SK-N-DZ (cell line): Measurements from ENCODE around the gene CHRNA10.

ENCODE experiments used
- DNase-seq: peaks from one replicate; pipeline ENCODE4 v3.0.0-alpha.2; 2015; ENCODE audit warnings: low spot score
- small RNA-seq, 2 experiments: library from RNA; depleted of rRNA; stranded (forward); fragments of <200 nt; gene quantifications; one replicate each; pipeline ENCODE3, GENCODE V24; 2014

CHRNA10 gene

DNA sequence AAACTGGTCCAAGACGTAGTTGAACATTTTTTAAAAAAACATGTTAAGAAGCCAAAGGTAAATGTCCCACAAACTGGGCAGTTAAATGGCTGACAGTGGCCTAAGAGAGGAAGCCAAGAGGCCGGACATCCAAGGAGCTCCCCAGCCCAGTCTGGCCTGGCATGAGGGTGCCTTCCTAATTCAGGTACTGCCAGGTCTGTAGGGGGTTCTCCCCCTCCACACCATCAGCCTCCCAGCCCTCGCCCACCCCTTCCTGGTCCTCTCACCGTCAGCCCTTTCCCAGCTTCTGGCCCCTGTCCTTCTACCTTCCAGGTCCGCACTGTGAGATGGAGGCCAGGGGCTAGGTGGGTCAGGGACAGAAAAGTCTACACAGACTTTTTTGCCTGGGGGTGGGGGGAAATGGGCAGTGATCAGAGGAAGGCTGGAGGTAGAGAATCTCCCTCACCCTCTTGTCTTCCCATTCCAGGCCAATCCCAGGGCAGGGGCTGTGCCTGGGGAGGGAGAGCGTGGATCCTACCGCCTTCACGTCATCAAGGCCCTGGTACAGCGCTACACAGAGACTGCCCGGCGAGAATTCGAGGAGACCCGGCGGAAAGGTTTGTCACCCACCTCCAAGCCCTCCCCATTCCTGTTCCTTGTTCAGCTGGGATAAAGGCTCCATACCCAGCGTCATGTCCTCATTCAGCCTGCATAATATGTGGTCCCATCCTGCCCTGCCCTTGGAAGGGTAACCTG, 35.4 kb downstream of the CHRNA10 start:
- no peak for DNase-seq

DNA sequence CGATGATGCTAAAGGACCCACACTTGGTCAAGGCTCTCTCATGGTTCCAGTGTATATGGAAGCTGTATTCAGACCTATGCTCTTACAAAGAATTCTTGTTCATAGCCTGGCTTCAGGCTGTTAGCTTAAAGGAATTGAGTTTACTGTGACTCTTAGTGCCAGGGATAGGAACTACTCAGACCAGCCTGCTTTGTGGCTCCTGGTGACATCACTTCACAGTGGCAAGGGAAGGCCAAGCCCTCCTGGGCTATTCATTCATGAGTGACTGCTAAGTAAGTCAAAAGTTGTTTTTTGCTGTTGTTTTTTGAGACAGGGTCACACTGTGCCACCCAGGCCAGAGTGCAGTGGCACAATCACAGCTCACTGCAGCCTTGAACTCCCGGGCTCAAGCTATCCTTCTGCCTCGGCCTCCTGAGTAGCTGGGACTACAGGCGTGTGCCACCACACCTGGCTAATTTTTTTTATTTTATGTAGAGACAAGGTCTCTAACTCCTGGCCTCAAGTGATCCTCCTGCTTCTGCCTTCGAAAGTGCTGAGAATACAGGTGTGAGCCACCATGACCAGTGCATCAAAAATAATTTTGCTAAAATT, 39.0 kb downstream of the CHRNA10 start:
- no peak for DNase-seq

GRCh38 chr11:3631331-3631730, 39.9 kb downstream of the CHRNA10 start:
- no peak for DNase-seq

GRCh38 chr11:3627291-3627690, 43.9 kb downstream of the CHRNA10 start:
- no peak for DNase-seq

GRCh38 chr11:3626250-3626960, 44.8 kb downstream of the CHRNA10 start:
- no peak for DNase-seq

DNA sequence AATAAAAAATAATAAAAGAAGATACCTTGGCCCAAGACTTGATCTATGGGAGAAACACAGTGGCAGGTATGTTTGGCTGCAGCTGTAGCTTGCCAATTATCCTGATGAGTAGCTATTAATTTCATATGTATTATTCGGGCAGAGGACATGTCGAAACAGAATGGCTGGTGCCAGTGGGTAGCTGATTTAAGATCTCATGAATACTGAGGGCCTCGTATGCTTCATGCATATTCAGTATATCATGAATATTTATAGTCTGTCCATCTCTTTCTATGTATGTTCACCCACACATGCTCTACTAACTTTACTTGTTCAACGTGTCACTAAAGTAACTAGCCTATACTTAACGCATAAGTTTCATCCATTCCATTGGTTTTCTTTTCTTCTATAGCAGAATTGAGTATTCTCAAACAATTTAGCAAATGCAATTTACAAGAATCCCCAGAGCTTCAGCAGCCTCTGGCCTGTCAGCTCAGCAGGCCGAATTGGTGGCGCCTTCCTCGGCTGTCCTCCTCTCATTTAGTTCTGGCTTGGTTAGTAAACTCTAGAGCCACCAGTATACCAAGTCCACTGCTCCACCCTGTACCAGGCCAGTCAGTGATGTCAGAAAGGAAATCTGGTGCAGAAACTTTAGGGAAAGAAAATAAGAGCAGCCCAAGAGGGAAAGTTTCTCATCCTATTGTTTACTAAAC, 47.3 kb downstream of the CHRNA10 start:
- no peak for DNase-seq

GRCh38 chr11:3623121-3623520, 48.1 kb downstream of the CHRNA10 start:
- DNase-seq, result no peak

GRCh38 chr11:3622521-3622920, 48.7 kb downstream of the CHRNA10 start:
- DNase-seq, result no peak

- DNase-seq, result no peak
Observed at GRCh38 chr11:3617990-3618389, 53.2 kb downstream of the CHRNA10 start.

DNA sequence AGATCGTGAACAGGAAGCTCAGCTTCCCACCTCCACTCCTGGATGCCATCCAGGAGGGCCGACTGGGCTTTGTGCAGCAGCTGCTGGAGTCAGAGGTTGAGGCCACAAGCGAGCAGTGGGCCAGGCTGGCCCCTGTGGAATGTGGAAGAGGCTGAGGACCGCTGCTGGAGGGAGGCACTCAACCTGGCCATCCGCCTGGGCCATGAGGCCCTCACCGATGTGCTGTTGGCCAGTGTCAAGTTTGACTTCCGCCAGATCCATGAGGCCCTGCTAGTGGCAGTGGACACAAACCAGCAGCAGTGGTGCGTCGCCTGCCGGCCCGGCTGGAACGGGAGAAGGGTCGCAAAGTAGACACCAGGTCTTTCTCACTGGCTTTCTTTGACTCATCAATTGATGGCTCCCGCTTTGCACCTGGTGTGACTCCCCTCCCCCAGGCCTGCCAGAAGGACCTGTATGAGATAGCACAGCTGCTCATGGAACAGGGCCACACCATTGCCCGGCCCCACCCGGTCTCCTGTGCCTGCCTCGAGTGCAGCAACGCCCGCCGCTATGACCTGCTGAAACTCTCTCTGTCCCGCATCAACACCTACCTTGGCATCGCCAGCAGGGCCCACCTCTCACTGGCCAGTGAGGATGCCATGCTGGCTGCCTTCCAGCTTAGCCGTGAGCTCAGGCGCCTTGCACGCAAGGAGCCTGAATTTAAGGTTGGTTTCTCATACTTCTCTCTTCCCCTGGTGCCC, 54.3 kb downstream of the CHRNA10 start:
- DNase-seq, result no peak

DNA sequence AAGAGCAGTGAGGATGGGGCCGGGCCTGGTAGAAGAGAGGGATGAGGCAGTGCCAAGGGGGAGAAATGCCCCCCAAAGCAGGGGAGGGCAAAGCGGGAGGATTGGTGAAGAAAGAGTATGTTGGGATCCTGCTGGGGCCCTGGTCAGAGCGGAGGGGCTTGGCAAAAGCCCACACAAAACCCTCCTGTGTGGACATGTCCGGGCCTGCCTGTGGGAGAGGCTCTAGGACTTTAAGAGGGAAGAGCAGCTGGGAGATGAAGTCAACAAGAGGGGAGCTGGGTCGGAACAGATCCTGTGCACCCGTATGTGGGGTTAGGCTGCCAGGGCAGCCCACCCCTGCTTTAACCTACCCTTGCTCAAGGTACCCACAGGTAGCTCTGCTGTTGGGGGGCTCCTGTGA, 55.2 kb downstream of the CHRNA10 start:
- DNase-seq, result no peak

Small RNA genes within 50 kb of the gene (small RNA-seq; reads per million reads assigned to genes)
- 0 reads per million in 2 experiments for gene RF00019
- gene RNU6-1143P, result 0 reads per million in 2 experiments
